ENCODE measurements around the gene RPUSD4. TPM values are rescaled to one million over a fixed set of nuclear protein-coding genes. Genes with fewer than 3 reads are reported as not detected.
A peak's percentile ranks its signal among the peaks of the same experiment; 100 is the strongest.

Gene RPUSD4
- total and polyA plus RNA-seq, 2 donors from 2014 or later = 13.6 to 20.7 TPM

DNA sequence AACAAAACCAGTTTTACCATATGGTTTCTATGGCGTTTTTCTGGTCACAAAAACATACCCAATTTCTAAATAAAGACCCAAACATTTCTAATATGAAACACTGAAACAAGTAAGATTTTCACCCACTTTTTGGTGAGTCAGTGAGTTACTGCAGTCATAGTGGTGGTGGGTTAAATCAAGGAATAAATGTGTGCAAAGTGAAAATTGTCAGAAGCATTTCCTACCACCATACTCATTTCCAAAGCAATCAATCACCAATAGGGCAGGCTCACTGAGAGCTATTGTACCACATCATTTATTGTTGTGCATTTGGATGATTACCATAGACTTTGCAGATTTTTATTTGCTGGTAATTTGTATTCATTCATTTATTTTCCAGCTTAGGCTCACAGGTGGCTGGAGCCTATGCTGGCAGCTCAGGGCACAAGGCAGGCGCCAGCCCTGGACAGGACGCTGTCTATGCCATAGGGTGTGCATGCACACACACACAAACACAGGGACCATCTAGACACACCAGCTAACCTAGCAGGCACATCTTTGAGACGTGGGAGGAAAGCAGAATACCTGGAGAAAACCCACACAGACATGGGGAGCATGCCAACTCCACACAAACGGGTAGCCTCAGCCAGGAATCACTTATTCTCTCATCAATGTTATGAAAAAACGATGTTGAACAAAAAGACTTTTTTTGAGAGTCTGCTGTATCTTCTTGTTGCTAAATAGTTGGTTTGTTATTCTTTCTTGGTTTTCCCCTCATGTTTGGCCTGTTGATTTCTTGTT lies 5.3 kb upstream of the RPUSD4 start:
- TF ChIP-seq, protein P1, sequence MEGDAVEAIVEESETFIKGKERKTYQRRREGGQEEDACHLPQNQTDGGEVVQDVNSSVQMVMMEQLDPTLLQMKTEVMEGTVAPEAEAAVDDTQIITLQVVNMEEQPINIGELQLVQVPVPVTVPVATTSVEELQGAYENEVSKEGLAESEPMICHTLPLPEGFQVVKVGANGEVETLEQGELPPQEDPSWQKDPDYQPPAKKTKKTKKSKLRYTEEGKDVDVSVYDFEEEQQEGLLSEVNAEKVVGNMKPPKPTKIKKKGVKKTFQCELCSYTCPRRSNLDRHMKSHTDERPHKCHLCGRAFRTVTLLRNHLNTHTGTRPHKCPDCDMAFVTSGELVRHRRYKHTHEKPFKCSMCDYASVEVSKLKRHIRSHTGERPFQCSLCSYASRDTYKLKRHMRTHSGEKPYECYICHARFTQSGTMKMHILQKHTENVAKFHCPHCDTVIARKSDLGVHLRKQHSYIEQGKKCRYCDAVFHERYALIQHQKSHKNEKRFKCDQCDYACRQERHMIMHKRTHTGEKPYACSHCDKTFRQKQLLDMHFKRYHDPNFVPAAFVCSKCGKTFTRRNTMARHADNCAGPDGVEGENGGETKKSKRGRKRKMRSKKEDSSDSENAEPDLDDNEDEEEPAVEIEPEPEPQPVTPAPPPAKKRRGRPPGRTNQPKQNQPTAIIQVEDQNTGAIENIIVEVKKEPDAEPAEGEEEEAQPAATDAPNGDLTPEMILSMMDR (IDR thresholded peaks at IDR 0.05; ENCODE audit: borderline replicate concordance, extremely low read depth, insufficient read depth) = no peak
- H3K4me3 ChIP-seq (ENCODE audit: low read length in 3 of 3) = no peak overlapping the region
- no peak for DNase-seq
- no peaks in the 10 kb centered on the region for H3K27me3 ChIP-seq (ENCODE audit: control insufficient read depth, insufficient read depth, low read length)
- no peaks in the 10 kb centered on the region for H3K9me3 ChIP-seq (ENCODE audit: control insufficient read depth in 2 of 3, insufficient read depth in 1 of 3, low read length in 3 of 3)
- intact Hi-C loops (cut with DNase I) = no loop called here
- peaks cover 0 to 16% (median 0%) of the 10 kb centered on the region in 3 donors for H3K4me1 ChIP-seq (ENCODE audit: control insufficient read depth in 2 of 3, insufficient read depth in 2 of 3, low read depth in 1 of 3, low read length in 3 of 3)
- H3K9ac ChIP-seq (ENCODE audit: low read length in 3 of 3) = no peak overlapping the region
- no peaks in the 10 kb centered on the region for H3K36me3 ChIP-seq (ENCODE audit: control insufficient read depth in 2 of 3, insufficient read depth in 3 of 3, low read length in 3 of 3)
- no peak overlapping the region for H3K27ac ChIP-seq (ENCODE audit: low read depth in 2 of 2, low read length in 2 of 2)
- FAIRE-seq = no peak

DNA sequence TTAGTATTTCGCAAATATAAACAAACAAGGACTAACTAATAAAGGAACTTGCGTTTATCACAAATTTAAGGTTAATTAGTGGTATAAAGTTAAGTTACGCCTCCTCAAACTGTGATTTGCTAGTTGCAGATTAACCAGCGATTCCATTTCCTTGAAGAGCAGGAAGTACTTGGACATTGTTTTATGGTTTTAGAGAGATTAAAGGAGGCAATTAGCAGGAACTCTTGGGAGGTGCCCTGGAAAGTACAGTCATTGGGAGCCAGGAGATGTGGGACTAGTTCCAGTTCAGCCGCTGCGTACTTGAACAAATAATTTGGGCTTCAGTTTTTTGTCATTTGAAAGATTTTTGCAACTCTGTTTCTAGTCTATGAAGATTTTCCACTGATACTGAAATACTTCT lies 3.4 kb upstream of the RPUSD4 start:
- Histone ChIP-seq H3K4me3 (ENCODE audit: low read length in 3 of 3) (peak overlapping the region in 1 of 3 donors; percentile 14), H3K36me3 (ENCODE audit: control insufficient read depth in 2 of 3, insufficient read depth in 3 of 3, low read length in 3 of 3) (peaks cover 0 to under 1% (median 0%) of the 10 kb centered on the region in 3 donors), H3K4me1 (ENCODE audit: control insufficient read depth in 2 of 3, insufficient read depth in 2 of 3, low read depth in 1 of 3, low read length in 3 of 3) (peaks cover 0 to 16% (median 4%) of the 10 kb centered on the region in 3 donors), H3K27ac (ENCODE audit: low read depth in 2 of 2, low read length in 2 of 2) (no peak overlapping the region), H3K9ac (ENCODE audit: low read length in 3 of 3) (no peak overlapping the region), H3K9me3 (ENCODE audit: control insufficient read depth in 2 of 3, insufficient read depth in 1 of 3, low read length in 3 of 3) (no peaks in the 10 kb centered on the region), H3K27me3 (ENCODE audit: control insufficient read depth, insufficient read depth, low read length) (no peaks in the 10 kb centered on the region)
- no peak for FAIRE-seq
- intact Hi-C loops (cut with DNase I) = no loop called here
- DNase-seq = peak in 1 of 5 donors; percentile 21
- TF ChIP-seq, protein P1 (IDR thresholded peaks at IDR 0.05; ENCODE audit: borderline replicate concordance, extremely low read depth, insufficient read depth) = no peak

DNA sequence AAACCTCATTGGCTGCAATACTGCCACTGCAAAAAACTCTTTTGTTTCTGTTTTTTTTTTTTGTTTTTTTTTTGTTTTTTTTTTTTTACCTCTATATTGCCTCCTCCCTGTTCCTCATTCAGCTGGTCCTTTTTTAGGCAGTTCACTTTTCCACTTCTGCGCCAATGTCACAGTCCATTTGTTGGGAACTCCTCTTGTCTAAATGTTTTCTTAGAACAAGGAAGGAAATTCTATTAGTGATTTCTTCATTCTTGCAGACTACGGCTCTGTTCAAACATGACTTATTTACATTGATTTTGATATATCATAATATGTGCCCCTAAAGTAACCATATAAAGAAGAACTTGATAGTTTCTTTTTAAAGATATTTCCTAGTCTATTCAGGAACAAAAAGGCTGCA lies 3.0 kb upstream of the RPUSD4 start:
- Histone ChIP-seq H3K9me3 (ENCODE audit: control insufficient read depth in 2 of 3, insufficient read depth in 1 of 3, low read length in 3 of 3) (no peaks in the 10 kb centered on the region), H3K27ac (ENCODE audit: low read depth in 2 of 2, low read length in 2 of 2) (no peak overlapping the region), H3K9ac (ENCODE audit: low read length in 3 of 3) (no peak overlapping the region), H3K4me1 (ENCODE audit: control insufficient read depth in 2 of 3, insufficient read depth in 2 of 3, low read depth in 1 of 3, low read length in 3 of 3) (peaks cover 0 to 16% (median 4%) of the 10 kb centered on the region in 3 donors), H3K4me3 (ENCODE audit: low read length in 3 of 3) (peak overlapping the region in 1 of 3 donors; percentile 14), H3K36me3 (ENCODE audit: control insufficient read depth in 2 of 3, insufficient read depth in 3 of 3, low read length in 3 of 3) (peaks cover 0 to 5% (median 0%) of the 10 kb centered on the region in 3 donors), H3K27me3 (ENCODE audit: control insufficient read depth, insufficient read depth, low read length) (no peaks in the 10 kb centered on the region)
- DNase-seq = no peak
- TF ChIP-seq, protein P1 (IDR thresholded peaks at IDR 0.05; ENCODE audit: borderline replicate concordance, extremely low read depth, insufficient read depth) = no peak
- FAIRE-seq = no peak
- intact Hi-C loops (cut with DNase I) = no loop called here
